HG03520 (cell line): ENCODE results near the gene ALOX5AP.
"Not testable (repeated sequence)": the region's sequence is repeated elsewhere in the genome, so short reads cannot be mapped to it uniquely, and the experiment has no call there.

Source experiments
- ATAC-seq: cut with Tn5 transposase; IDR thresholded peaks from one replicate; pipeline ENCODE4 v1.9.1; 2021; ENCODE audit warnings: mild to moderate bottlenecking, moderate library complexity; ENCODE audit not compliant: unreplicated experiment

Gene ALOX5AP

DNA sequence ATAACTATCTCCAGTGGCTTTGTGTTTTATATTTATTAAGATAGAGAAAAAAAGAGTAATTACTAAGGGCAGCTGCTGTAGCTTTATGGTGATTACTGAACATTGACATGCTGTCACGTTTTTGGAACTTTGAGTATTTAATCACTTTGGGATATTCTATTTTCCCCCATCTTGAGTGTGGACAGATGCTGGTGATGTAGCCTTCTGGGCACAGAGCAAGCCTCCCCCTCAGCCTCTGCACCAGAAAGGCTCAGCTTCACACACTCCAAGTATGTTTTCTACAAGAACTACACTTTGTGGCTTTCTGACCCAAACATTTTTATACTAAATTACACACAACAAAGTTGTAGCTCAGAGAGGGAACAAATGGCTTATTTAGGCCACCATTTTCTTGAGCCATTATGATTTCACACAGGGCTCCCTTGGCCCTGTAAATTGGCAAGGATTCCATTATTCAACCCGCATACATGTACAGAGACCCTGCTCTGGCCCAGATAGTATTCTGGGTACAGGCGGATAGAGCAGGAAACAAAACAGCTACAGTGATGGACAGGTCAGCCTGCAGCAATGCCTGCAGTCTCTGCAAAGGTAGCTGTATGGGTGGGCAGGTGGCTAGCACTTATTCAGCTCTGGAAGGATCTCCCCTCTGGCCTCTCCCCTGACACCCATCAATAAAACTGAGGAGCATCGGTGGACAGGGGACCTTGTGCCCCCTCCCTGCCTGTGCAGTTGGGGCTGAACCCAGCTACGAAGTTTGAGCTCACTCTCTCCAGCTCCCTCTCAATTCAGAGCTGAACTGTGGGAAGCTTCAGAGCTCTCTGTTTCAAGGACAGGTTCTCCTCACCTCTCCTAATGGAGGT, 1.3 kb downstream of the ALOX5AP start:
- no peak for ATAC-seq

DNA sequence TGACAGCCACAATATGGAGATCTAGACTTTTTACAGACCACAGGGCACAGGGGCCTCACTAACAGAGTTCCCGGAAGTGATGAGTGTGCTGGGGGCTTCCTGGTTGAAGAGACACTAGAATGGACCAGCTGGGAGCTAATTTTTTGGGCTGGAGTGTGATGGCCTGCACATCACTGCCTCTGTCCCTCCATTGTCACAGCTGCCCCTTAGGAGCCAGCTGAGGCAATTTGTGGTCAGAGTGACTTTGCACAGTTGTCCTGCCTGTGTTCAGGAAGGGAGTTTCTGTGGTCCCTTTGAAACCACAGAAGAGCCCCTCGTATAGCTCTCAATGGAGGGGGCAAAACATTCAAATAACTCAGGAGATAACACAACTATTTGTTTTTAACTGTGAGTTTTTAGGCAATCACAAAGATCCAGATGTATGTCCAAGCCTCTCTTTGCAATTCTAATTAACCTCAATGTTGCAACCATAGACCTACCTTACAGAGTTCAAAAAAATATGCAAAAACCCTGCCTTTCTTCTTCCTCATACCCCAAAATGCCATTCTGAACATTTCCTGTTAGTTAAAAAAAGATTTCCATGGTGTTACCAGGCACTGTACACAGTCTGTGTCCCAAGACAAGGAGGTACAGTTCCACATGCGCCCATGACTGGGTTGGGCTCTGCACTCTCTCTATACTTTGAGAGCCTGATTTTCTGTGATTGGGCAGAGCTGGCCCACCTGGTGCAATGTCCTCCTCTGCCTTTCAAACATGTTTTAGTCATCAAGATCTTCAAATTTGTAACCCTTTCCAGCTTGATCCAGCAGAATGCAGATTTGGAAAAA, 2.4 kb downstream of the ALOX5AP start:
- no peak for ATAC-seq

DNA sequence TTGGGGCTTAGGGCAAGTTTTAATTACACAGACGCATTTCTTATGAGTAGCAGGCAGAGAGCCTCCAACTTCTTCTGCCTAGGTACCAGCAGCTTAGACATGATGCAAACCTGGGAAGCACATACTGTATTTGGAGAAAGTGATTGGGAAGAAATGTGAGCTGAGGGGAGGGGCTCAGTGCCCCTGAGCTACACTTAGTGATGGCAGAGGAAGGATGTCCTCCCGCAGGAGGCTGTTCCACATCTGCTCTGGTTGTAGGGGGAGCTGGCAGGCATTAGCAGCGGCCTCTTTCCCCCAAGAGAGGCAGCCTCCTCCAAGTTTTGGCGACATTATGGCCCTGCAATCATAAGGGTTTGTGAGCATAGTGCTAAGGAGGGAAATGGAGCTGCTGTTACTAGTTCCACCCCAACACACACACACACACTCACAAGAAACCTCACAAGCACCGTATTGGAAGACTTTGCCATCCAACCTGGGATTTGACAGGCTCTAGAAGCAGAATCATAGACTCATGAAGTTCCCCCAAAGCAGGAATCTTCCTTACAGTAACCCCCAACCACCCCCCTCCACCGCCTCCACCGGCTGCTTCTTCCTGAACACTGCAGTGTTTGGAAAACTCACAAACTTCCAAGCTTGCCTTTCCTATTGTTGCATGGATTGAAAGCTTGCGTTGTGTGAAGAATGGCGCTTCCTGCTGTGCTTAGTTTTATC, 3.3 kb downstream of the ALOX5AP start:
- ATAC-seq, result no peak

DNA sequence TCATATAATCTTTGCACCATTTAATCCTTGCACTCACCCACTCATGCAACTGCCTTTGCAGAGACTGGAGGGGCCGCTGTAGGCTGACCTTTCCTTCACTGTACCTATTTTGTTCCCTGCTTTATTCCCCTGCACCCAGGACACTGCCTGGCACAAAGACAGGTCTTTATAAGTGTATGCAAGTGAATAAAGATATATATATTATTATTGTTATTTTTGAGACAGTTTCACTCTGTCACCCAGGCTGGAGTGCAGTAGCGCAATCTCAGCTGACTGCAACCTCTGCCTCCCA, 3.8 kb downstream of the ALOX5AP start:
- ATAC-seq, result no peak

DNA sequence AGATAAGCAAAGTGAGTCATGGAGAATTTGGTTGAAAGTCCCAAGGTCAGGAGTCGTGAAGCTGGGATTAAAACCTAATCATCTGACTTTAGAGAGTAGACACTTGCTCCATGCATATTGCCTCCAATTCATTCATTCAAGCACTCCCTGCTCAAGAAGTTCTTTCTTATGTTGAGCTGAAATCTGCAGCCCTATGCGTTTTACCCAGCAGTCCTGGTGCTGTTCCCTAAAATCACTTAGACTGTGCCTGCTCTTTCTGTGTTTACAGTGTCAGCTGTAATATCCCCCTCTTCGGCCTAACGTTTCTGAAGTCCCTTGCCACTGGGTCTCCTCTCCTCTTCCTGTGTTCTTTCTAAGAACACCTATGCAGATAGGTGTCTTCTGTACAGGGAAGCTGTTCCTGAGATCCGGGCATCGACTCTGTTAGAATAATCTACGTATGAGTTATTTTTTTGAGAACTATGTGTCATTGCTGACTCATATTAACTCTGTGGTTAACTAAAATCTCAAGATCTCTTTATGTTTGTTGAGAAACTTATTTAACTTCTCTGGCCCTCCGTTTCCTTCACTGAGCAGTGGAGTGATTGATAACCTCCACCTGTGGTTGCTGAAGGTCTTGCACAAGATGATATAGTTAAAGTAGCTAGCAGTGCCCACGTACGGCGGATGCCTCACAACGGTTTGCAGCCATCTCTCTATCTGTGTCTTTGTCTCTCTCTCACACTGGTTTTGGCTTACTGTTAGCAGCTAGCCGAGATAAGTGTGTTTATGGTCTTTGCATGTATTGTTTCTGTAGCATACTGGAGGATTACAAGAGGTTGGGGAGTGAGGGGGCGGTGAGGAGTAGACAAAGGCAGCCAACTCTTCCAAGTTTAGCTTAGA, 4.7 kb downstream of the ALOX5AP start:
- ATAC-seq, result peak; percentile 26

DNA sequence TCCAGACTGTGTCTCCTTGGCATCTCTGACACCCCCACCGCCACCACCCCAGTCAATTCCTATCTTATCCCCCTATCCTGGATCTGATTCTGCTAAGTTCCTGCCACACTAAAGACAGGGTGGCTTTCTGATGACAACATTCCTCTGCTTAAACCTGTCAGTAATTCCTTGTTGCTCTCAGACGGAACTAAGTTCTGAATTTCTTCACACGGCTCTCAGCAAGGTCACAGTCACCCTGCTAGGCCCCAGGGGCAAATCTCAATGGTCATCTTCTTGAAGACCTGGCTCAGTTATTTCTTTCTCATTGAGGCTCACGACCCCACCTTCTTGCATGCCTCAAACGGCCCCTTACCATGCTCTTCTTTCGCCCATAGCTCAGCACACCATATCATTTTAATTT, 7.6 kb downstream of the ALOX5AP start:
- ATAC-seq, result no peak

DNA sequence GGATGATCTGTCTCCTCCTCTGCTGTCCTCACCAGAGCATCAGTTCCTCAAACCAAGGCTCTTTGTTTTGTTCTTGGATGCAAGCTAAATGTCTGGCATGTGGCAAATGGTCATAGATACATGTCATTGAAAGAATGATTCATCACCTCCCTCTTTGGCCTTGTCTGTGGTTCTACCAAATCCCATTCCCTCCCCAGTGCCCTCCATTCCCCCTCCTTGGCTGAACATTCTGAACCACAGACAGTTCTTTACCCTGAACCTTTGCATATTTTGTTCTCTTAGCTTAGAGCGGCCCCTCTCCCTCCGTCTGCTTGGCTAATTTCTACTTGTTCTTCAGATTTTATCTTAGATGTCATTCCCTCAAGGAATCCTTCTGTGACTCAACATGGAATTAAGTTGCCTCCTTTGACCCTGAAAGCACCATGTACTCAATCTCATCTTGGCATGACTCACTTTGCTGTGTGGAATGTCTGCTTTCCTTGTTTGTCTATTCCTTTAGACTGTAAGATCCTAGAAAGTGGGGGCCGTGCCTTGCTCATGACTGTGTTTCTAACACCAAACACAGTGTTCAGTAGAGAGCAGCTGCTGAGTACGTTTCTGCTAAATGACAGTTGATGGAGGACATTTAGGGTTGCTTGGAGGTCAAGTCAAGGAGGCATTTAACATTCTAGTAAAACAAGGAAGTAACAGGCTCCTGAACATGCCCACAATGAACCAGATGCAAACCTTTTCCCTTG, 8.1 kb downstream of the ALOX5AP start:
- ATAC-seq, result no peak

DNA sequence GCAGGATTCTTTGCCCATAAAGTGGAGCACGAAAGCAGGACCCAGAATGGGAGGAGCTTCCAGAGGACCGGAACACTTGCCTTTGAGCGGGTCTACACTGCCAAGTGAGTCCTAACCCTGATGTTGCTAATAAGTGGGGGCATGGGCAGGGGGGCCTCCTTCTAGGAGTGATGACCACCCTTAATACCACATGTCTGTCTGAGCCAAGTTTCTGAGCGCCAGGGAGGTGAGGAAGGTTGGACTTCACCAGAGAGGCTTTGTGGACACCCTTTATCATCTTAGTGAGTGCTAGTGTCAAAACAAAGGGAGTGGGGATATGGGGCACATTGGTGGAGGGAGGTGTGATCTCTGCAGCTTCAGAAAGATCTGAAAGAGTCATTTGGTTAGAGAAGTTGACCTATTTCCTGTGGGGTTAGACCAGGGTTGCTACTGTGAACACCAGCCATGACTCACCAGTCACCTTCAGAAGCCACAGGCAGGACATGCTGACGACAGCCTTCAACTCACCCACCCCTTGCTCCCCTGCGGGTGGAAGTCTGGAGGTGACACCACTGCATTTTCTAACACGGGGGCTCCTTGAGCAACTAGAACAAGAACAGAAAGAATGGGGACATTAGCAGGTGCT, 8.8 kb downstream of the ALOX5AP start:
- ATAC-seq, result peak; percentile 98

DNA sequence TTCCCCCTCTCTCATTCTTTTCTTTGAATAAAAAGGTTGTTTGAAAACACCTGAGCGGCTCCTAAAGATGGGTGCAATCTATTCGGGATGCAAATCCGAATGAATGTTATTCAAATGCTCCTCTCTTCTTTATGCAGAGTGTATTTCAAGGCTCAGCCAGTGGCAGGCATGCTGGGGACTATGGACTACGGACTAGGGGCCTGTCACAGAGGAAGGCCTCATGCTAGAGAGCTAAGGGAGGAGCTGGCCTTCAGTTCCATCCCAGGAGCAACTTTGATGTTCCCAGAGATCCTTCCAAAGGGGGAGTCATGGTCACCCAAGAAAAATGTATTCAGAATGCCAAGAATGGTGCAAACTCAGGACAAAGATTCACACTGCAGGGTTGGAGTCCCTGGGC, 9.3 kb downstream of the ALOX5AP start:
- ATAC-seq, result no peak

DNA sequence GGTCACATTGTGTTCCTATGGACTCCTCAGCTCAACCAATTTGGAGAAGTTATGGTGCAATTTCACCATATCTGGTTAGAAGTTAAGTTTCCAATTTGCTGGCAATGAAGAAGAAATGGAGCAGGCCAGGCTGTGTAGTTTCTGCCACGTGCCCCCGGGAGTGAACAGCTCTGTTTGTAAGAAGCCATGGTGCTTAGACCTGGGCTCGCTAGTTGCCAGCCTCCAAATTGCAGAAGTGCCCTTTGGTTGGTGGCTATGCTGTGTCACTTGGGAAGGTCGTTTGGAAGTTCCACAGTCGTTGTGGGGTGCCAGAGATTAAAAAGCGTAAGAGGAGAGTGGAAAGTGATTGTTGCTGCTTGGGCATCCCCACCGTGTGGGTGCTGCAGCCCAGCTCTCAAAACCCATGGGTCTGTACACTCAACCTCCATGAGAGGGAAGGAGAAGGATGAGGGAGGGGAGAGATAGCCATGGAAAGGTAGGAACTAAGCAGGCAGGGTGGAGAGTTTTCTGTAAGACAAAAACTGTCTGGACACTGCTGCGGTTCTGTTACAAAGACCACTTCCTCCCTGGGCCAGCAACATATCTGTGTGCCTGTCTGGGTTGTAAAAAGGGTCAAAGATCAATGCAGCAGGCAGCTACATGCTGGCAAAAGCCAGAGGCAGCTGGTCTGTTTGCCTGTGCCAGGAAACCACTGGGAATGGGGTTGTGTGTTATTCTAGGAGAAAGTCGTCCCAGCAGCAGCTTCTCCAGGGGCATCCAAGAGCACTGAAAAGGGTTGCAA, 10.8 kb downstream of the ALOX5AP start:
- ATAC-seq, result no peak

DNA sequence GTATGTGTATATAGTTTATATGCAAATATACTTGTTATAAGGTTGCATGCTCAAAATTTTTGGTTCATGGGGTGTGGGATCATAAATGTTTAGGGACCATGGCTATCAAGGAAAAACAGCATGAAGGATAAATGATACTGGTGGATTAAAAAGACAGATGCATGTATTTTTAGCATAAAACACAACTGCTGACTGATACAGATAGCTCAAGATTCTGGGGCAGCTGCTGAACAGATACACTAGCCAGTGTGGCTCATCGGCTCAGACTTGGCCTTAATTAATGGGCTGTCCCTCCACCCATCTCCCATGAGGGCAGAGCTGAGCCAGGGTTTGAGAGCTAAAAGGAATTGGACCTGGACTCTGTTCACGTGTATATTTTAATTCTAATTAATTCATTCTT, 11.4 kb downstream of the ALOX5AP start:
- ATAC-seq, result no peak

DNA sequence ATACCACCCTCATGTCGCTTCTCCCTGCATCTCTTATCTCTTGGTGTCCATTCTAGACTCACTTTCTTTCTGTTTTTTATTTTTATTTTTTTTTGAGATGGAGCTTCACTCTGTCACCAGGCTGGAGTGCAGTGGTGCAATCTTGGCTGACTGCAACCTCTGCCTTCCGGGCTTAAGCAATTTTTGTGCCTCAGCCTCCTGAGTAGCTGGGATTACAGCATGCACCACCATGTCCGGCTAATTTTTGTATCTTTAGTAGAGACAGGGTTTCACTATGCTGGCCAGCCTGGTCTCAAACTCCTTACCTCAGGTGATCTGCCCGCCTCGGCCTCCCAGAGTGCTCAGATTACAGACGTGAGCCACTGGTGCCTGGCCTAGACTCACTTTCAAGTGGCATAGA, 12.5 kb downstream of the ALOX5AP start:
- not testable (repeated sequence) for ATAC-seq

DNA sequence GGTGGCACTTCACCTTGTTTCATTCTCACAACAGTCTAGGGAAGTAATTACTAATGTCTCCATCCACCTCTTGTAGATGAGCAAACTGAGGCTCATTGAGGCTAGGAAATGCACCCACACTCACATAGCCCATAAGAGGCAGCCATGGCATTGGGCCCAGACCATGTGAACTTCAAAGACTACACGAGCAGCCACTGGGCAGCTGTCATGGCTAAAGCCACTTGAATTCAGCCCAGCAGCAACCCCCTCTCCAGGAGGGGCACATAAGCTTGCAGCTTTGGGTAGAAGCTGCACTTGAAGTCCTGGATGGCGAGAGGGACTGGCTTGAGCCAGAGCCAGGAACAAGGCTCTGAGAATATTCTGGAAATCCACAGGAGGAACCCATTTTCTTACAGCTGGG, 13.4 kb downstream of the ALOX5AP start:
- no peak for ATAC-seq

DNA sequence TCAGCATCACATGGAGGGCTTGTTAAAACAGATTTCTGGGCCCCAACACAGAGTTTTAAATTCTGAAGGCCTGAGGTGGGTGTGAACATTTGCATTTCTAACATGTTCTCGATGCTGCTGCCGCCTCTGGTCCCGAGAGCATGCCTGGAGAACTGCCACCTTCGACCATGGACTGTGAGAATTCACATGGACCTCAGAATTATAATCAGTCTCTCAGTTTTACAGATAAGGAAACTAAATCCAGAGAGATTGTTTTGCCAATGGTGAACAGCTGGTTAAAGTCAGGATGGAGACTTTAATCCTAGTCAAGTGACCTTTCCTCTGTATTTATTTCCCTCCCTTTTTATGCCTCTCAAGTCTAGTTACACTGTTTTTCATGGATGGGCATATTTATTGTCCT, 14.7 kb downstream of the ALOX5AP start:
- no peak for ATAC-seq

DNA sequence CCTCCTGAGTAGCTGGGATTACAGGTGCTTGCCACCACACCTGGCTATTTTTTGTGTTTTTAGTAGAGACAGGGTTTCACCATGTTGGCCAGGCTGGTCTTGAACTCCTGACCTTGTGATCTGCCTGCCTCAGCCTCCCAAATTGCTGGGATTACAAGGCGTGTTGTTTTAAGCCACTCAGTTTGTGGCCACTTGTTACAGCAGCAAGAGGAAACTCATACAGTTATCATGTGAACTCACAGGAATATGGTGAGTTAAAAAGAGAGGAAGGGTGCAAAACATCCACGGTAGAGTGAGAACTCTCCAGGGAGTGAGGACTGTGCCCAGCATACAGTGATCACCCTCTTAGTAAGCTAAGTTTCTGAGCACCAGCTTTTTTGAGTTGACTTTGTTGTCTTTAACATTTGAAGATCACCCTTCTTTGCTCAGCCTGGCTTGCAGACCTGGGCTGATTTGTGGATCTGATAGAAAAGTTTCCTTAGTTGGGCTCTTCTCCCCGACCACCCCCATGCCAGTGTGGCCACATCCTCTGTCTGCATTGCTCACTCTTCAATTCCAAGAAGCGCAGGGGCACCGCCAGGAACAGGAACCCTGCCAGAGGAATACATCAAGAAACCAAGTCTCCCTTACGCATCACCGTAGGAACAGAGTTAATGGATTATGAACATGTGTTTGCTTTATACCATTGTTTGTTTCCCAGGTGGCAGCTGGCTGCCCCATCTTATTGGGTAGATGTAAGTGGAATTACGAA, 16.0 kb downstream of the ALOX5AP start:
- ATAC-seq, result no peak

DNA sequence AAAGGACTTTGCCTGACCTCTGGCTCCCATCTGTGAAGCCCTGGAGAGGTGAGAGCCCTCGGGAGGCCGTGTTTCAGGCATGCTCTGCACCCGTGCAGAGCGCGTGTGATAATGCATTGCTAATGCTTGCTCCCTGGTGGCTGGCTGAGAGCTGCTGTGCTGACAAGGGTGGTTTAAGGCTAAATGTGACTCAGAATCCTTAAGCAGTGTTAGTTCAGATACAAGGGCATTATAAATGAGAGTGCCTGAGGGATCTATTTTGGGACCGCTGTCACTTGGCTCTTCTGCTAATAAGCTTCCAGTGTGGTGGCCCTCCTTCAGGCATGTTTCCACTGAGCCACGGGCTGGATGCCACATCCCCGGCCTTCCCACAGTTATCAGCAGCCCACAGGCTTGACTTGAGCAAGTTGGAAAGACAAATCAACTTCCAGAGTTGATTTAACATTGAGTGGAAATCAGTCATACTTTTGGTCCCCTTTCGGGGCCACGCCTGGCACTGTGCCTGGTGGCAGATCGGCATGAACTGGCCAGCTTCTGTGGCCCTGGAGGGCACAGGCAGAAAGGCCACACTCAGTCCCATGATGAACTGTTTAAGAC, 17.0 kb downstream of the ALOX5AP start:
- ATAC-seq, result no peak

DNA sequence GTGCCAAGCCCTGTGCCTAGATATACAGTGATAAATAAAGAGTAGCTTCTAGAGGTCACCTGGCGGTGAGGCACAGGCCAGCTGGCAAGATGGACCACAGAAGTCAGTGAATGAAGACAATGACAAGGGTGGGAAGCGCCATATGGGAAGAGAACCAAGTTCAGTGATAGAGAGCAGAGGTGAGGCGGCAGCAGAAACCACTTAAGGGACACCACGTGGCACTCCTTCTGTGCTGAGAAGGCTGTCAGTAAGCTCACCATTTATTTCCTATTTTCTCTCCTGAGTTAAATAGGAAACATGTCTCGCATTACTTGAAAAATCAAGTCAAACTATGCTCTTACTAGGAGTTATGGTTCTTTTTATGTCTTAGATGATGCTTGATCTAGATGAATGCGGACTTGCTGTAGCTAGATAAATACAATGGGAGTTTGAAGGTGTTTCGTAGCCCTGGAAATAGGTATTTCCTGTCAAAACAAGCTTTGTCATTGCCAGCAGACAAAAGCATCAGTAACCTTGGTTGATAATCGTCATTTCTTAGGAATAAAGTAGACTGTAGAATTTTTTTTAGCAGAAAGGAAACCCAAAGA, 17.8 kb downstream of the ALOX5AP start:
- ATAC-seq, result no peak
